HEK293 (cell line): ENCODE results near the gene LARGE1.

ENCODE experiments used
- CTCF ChIA-PET: fragments of 350-600 bp; formaldehyde crosslinking; extraction: SDS; loops from one replicate; lab custom pipeline; 2021; ENCODE audit warnings: antibody characterized with exemption; lab: Yijun Ruan, JAX
- POLR2A ChIA-PET: fragments of 300-600 bp; formaldehyde crosslinking; extraction: SDS; loops from one replicate; lab custom pipeline; 2020; ENCODE audit warnings: antibody characterized with exemption, inconsistent platforms; lab: Yijun Ruan, JAX
- H3K27ac ChIP-seq: fragments of 200-500 bp; sonication (Bioruptor generic); 2 replicates; pipeline ENCODE4 v1.5.1; 2014; ENCODE audit warnings: low read depth, low read length, control low read depth, inconsistent platforms; ENCODE audit errors: extremely low read depth
- H3K36me3 ChIP-seq, 2 experiments: fragments of 200-500 bp in 1 of 2; sonication (Bioruptor generic) in 1 of 2; 1 replicate in 1 of 2; 2 replicates in 1 of 2; pipeline ENCODE4 v1.5.1; 2014 to 2017; ENCODE audit warnings: inconsistent platforms in 2 of 2, low read length in 2 of 2; ENCODE audit not compliant: control insufficient read depth in 2 of 2, insufficient read depth in 1 of 2
- H3K4me1 ChIP-seq: fragments of 200-500 bp; sonication (Bioruptor generic); 2 replicates; pipeline ENCODE4 v1.5.1; 2014; ENCODE audit warnings: mild to moderate bottlenecking, low read length, inconsistent platforms; ENCODE audit not compliant: control insufficient read depth, insufficient read depth
- H3K4me3 ChIP-seq: 2 replicates; pipeline ENCODE4 v1.5.1; 2011; ENCODE audit warnings: low read depth, mild to moderate bottlenecking, control low read depth, low read length, moderate library complexity
- H3K9me3 ChIP-seq: fragments of 200-500 bp; sonication (Bioruptor generic); 2 replicates; pipeline ENCODE4 v1.5.1; 2014; ENCODE audit warnings: low read depth, low read length, inconsistent platforms; ENCODE audit not compliant: control insufficient read depth, insufficient read depth
- BCL11A ChIP-seq: fragments of 450-650 bp; formaldehyde crosslinking; IDR thresholded peaks from 2 replicates; pipeline ENCODE4 v1.5.1; 2016; ENCODE audit warnings: low read depth, missing biosample characterization, missing genetic modification characterization
- SCRT1 ChIP-seq: fragments of 450-650 bp; formaldehyde crosslinking; IDR thresholded peaks from 2 replicates; pipeline ENCODE4 v1.5.1; 2016; ENCODE audit warnings: missing biosample characterization, missing genetic modification characterization, borderline replicate concordance
- YY2 ChIP-seq: fragments of 450-650 bp; formaldehyde crosslinking; IDR thresholded peaks from 2 replicates; pipeline ENCODE4 v1.5.1; 2016; ENCODE audit warnings: missing biosample characterization, missing genetic modification characterization
- ZBTB1 ChIP-seq: fragments of 450-650 bp; formaldehyde crosslinking; IDR thresholded peaks from 2 replicates; pipeline ENCODE4 v1.5.1; 2016; ENCODE audit warnings: missing biosample characterization, missing genetic modification characterization
- ZBTB17 ChIP-seq: fragments of 450-650 bp; formaldehyde crosslinking; IDR thresholded peaks from 2 replicates; pipeline ENCODE4 v1.5.1; 2016; ENCODE audit warnings: missing biosample characterization, missing genetic modification characterization
- ZBTB21 ChIP-seq: fragments of 450-650 bp; formaldehyde crosslinking; IDR thresholded peaks from 2 replicates; pipeline ENCODE4 v1.5.1; 2017; ENCODE audit warnings: missing biosample characterization, missing genetic modification characterization
- ZNF112 ChIP-seq: fragments of 450-650 bp; formaldehyde crosslinking; IDR thresholded peaks from 2 replicates; pipeline ENCODE4 v1.5.0; 2017; ENCODE audit warnings: missing biosample characterization, missing genetic modification characterization
- ZNF211 ChIP-seq: fragments of 450-650 bp; formaldehyde crosslinking; IDR thresholded peaks from 2 replicates; pipeline ENCODE4 v1.5.1; 2016; ENCODE audit warnings: low read depth, missing biosample characterization, missing genetic modification characterization
- ZNF23 ChIP-seq: fragments of 450-650 bp; formaldehyde crosslinking; IDR thresholded peaks from 2 replicates; pipeline ENCODE4 v1.5.1; 2016; ENCODE audit warnings: missing biosample characterization, missing genetic modification characterization, borderline replicate concordance
- ZNF335 ChIP-seq: fragments of 450-650 bp; formaldehyde crosslinking; conservative IDR thresholded peaks from 2 replicates; pipeline ENCODE4 v1.5.1; 2016; ENCODE audit warnings: missing biosample characterization, missing genetic modification characterization
- ZNF501 ChIP-seq: fragments of 450-650 bp; formaldehyde crosslinking; IDR thresholded peaks from 2 replicates; pipeline ENCODE4 v1.5.1; 2016; ENCODE audit warnings: missing biosample characterization, missing genetic modification characterization
- ZNF544 ChIP-seq: fragments of 450-650 bp; formaldehyde crosslinking; IDR thresholded peaks from 2 replicates; pipeline ENCODE4 v1.5.0; 2017; ENCODE audit warnings: missing biosample characterization, missing genetic modification characterization
- ZNF555 ChIP-seq: fragments of 450-650 bp; formaldehyde crosslinking; conservative IDR thresholded peaks from 2 replicates; pipeline ENCODE4 v1.5.1; 2017; ENCODE audit warnings: missing biosample characterization, mild to moderate bottlenecking, missing genetic modification characterization, inconsistent platforms
- ZNF585B ChIP-seq: fragments of 450-650 bp; formaldehyde crosslinking; IDR thresholded peaks from 2 replicates; pipeline ENCODE4 v1.5.1; 2016; ENCODE audit warnings: missing biosample characterization, missing genetic modification characterization
- ZNF654 ChIP-seq: fragments of 450-650 bp; formaldehyde crosslinking; IDR thresholded peaks from 2 replicates; pipeline ENCODE4 v1.5.1; 2016; ENCODE audit warnings: low read depth, missing biosample characterization, missing genetic modification characterization
- ZNF776 ChIP-seq: fragments of 450-650 bp; formaldehyde crosslinking; IDR thresholded peaks from 2 replicates; pipeline ENCODE4 v1.5.0; 2017; ENCODE audit warnings: missing biosample characterization, missing genetic modification characterization, borderline replicate concordance
- ZNF785 ChIP-seq: fragments of 450-650 bp; formaldehyde crosslinking; IDR thresholded peaks from 2 replicates; pipeline ENCODE4 v1.5.1; 2016; ENCODE audit warnings: missing biosample characterization, missing genetic modification characterization
- TF ChIP-seq, protein P1 (sequence below): fragments of 450-650 bp; formaldehyde crosslinking; conservative IDR thresholded peaks from 2 replicates; pipeline ENCODE4 v1.5.1; 2016; ENCODE audit warnings: low read depth, missing biosample characterization, missing genetic modification characterization
- TF ChIP-seq, protein P2 (sequence below): fragments of 450-650 bp; formaldehyde crosslinking; IDR thresholded peaks from 2 replicates; pipeline ENCODE4 v1.5.1; 2016; ENCODE audit warnings: missing biosample characterization, missing genetic modification characterization
- TF ChIP-seq, protein P3 (sequence below): fragments of 450-650 bp; formaldehyde crosslinking; IDR thresholded peaks from 2 replicates; pipeline ENCODE4 v1.5.1; 2016; ENCODE audit warnings: missing biosample characterization, missing genetic modification characterization
- TF ChIP-seq, protein P4 (sequence below): fragments of 450-650 bp; formaldehyde crosslinking; IDR thresholded peaks from 2 replicates; pipeline ENCODE4 v1.5.1; 2016; ENCODE audit warnings: missing biosample characterization, missing genetic modification characterization

Gene LARGE1

DNA sequence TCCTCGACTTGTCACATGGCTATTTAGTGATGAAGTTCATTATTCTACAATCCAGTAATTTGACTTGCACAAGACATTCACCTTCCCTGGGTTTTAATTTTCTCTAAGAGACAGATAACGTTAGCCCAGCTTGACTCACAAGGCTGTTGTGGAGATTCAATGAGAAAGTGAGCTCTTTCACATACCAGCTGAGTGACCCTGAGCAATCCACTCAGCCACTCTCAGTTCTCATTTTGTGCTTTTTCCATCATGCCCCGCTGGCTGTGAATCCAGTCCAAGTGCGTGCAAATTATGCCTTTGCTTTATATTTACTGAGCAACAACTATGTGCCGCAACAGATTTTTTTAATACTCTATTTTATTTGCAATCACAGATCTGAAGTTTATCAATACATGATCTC is 176.5 kb downstream of the LARGE1 start (continued):
- TF ChIP-seq, protein P1, sequence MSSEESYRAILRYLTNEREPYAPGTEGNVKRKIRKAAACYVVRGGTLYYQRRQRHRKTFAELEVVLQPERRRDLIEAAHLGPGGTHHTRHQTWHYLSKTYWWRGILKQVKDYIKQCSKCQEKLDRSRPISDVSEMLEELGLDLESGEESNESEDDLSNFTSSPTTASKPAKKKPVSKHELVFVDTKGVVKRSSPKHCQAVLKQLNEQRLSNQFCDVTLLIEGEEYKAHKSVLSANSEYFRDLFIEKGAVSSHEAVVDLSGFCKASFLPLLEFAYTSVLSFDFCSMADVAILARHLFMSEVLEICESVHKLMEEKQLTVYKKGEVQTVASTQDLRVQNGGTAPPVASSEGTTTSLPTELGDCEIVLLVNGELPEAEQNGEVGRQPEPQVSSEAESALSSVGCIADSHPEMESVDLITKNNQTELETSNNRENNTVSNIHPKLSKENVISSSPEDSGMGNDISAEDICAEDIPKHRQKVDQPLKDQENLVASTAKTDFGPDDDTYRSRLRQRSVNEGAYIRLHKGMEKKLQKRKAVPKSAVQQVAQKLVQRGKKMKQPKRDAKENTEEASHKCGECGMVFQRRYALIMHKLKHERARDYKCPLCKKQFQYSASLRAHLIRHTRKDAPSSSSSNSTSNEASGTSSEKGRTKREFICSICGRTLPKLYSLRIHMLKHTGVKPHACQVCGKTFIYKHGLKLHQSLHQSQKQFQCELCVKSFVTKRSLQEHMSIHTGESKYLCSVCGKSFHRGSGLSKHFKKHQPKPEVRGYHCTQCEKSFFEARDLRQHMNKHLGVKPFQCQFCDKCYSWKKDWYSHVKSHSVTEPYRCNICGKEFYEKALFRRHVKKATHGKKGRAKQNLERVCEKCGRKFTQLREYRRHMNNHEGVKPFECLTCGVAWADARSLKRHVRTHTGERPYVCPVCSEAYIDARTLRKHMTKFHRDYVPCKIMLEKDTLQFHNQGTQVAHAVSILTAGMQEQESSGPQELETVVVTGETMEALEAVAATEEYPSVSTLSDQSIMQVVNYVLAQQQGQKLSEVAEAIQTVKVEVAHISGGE: no peak
- TF ChIP-seq, protein P2, sequence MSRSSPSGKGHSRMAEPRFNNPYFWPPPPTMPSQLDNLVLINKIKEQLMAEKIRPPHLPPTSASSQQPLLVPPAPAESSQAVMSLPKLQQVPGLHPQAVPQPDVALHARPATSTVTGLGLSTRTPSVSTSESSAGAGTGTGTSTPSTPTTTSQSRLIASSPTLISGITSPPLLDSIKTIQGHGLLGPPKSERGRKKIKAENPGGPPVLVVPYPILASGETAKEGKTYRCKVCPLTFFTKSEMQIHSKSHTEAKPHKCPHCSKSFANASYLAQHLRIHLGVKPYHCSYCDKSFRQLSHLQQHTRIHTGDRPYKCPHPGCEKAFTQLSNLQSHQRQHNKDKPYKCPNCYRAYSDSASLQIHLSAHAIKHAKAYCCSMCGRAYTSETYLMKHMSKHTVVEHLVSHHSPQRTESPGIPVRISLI (tag by site-specific recombination): no peak

DNA sequence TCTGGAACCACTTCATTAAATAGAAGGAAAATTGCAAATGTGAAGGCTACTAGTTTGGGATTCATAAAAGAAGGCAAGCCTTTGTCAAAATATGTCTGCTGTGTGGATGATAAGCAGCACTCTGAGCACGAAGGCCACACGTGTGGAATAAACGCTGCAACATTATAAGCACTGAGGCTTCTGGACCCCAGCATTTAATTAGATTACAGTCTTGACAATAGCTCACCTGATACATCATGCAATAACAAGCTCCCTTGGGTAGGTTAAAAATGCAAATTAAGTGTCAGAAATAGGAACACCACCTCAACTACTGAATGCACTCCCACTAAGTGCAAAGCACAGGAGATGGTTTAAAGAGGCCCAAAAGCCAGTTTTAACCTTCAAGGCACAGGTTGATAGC is 179.3 kb downstream of the LARGE1 start:
- Histone ChIP-seq H3K4me3 (no peak overlapping the region), H3K4me1 (no peaks in the 10 kb centered on the region), H3K36me3 (no peaks in the 10 kb centered on the region), H3K27ac (no peak overlapping the region)
- ChIA-PET POLR2A (no interaction called here), CTCF (no interaction called here)
- TF ChIP-seq, protein P3, sequence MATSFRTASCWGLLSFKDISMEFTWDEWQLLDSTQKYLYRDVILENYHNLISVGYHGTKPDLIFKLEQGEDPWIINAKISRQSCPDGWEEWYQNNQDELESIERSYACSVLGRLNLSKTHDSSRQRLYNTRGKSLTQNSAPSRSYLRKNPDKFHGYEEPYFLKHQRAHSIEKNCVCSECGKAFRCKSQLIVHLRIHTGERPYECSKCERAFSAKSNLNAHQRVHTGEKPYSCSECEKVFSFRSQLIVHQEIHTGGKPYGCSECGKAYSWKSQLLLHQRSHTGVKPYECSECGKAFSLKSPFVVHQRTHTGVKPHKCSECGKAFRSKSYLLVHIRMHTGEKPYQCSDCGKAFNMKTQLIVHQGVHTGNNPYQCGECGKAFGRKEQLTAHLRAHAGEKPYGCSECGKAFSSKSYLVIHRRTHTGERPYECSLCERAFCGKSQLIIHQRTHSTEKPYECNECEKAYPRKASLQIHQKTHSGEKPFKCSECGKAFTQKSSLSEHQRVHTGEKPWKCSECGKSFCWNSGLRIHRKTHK (tag by site-specific recombination): no peak
- TF ChIP-seq ZBTB1 (tag by site-specific recombination): no peak
- no peak for TF ChIP-seq ZBTB21 (tag by site-specific recombination)
- TF ChIP-seq ZNF654 (tag by site-specific recombination): no peak
- TF ChIP-seq ZNF501 (tag by site-specific recombination): no peak
- TF ChIP-seq BCL11A (tag by site-specific recombination): no peak
- no peak for TF ChIP-seq ZBTB17 (tag by site-specific recombination)
- no peak for TF ChIP-seq ZNF211 (tag by site-specific recombination)
- TF ChIP-seq ZNF585B (tag by site-specific recombination): no peak
- TF ChIP-seq ZNF23 (tag by site-specific recombination): no peak
- TF ChIP-seq SCRT1: no peak
- TF ChIP-seq YY2 (tag by site-specific recombination): no peak
- TF ChIP-seq ZNF112 (tag by site-specific recombination): no peak
- TF ChIP-seq ZNF555 (tag by site-specific recombination): no peak
- TF ChIP-seq, protein P4, sequence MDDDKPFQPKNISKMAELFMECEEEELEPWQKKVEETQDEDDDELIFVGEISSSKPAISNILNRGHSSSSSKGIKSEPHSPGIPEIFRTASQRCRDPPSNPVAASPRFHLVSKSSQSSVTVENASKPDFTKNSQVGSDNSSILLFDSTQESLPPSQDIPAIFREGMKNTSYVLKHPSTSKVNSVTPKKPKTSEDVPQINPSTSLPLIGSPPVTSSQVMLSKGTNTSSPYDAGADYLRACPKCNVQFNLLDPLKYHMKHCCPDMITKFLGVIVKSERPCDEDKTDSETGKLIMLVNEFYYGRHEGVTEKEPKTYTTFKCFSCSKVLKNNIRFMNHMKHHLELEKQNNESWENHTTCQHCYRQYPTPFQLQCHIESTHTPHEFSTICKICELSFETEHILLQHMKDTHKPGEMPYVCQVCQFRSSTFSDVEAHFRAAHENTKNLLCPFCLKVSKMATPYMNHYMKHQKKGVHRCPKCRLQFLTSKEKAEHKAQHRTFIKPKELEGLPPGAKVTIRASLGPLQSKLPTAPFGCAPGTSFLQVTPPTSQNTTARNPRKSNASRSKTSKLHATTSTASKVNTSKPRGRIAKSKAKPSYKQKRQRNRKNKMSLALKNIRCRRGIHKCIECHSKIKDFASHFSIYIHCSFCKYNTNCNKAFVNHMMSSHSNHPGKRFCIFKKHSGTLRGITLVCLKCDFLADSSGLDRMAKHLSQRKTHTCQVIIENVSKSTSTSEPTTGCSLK: no peak
- no peak for TF ChIP-seq ZNF785 (tag by site-specific recombination)
- no peak for TF ChIP-seq ZNF544
- no peak for TF ChIP-seq ZNF335 (tag by site-specific recombination)
- no peak for TF ChIP-seq ZNF776 (tag by site-specific recombination)
- TF ChIP-seq, all 188 proteins: peak for 0
- H3K9me3 ChIP-seq: no peaks in the 10 kb centered on the region
